ENCODE measurements around the gene THOC2.
A peak's percentile ranks its signal among the peaks of the same experiment; 100 is the strongest.
"Not testable (repeated sequence)": the region's sequence is repeated elsewhere in the genome, so short reads cannot be mapped to it uniquely, and the experiment has no call there.

The THOC2 gene, protein sequence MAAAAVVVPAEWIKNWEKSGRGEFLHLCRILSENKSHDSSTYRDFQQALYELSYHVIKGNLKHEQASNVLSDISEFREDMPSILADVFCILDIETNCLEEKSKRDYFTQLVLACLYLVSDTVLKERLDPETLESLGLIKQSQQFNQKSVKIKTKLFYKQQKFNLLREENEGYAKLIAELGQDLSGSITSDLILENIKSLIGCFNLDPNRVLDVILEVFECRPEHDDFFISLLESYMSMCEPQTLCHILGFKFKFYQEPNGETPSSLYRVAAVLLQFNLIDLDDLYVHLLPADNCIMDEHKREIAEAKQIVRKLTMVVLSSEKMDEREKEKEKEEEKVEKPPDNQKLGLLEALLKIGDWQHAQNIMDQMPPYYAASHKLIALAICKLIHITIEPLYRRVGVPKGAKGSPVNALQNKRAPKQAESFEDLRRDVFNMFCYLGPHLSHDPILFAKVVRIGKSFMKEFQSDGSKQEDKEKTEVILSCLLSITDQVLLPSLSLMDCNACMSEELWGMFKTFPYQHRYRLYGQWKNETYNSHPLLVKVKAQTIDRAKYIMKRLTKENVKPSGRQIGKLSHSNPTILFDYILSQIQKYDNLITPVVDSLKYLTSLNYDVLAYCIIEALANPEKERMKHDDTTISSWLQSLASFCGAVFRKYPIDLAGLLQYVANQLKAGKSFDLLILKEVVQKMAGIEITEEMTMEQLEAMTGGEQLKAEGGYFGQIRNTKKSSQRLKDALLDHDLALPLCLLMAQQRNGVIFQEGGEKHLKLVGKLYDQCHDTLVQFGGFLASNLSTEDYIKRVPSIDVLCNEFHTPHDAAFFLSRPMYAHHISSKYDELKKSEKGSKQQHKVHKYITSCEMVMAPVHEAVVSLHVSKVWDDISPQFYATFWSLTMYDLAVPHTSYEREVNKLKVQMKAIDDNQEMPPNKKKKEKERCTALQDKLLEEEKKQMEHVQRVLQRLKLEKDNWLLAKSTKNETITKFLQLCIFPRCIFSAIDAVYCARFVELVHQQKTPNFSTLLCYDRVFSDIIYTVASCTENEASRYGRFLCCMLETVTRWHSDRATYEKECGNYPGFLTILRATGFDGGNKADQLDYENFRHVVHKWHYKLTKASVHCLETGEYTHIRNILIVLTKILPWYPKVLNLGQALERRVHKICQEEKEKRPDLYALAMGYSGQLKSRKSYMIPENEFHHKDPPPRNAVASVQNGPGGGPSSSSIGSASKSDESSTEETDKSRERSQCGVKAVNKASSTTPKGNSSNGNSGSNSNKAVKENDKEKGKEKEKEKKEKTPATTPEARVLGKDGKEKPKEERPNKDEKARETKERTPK (N-terminal part only)

DNA sequence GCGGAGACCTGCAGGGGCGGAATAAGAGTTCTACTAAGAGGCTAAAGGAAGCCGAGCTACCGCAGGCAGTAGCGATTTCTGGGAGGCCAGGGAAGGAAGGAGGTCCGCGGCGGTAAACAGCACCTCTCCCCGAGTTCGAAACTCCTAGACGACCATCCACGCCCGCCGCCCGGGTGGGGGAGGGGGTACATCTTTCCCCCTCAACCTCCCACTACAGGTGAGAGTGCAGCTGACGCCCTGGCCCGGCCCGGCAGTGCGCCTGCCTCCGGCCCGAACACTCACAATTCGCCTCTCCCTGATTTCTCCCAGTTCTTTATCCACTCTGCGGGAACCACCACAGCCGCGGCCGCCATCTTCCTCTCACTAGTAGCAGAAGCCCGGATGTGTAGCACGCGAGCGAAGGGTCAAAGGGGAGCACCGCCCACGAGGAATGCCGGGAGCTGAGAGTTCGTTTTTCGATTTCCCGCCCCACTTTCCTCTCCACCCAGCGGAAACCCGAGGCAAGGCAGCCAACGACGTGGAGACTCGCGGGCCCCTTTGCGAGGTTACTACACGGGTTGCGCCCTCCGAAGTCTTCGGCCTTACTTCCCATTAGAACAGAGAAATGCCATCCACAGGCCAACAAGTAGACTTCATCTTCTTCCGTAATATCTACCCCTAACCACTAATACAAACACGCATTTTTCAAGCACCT, at the start of gene THOC2:
Gene THOC2 (minus strand): TSS at position 383 of the 694 bp plus-strand sequence. CDS start 30 bp downstream, at position 353.
- CTCF ChIA-PET: interaction anchor here (0.9 to 1.6 kb wide), 2 partner anchors 44 to 308 kb away, joined by 3 to 4 read pairs; no protein-coding TSS in a partner anchor
- DNase-seq (ENCODE audit: extremely low spot score): peak; percentile 87
- POLR2A ChIA-PET: interaction anchor here (0.5 to 2.1 kb wide), 6 partner anchors 10 to 48 kb away, joined by 3 to 10 read pairs (median 4); no protein-coding TSS in a partner anchor
- TF ChIP-seq L3MBTL2 (conservative IDR thresholded peaks at IDR 0.05) (peak; percentile 94), TARDBP (IDR thresholded peaks at IDR 0.05) (peak; percentile 54; the same call in 1 of the 2 replicates), ELF4 (IDR thresholded peaks at IDR 0.05) (no peak), FOXK2 (IDR thresholded peaks at IDR 0.05) (no peak), NFRKB (IDR thresholded peaks at IDR 0.05) (peak; percentile 53; the same call in 1 of the 2 replicates), SUZ12 (IDR thresholded peaks at IDR 0.05) (no peak), BHLHE40 (IDR thresholded peaks at IDR 0.05; ENCODE audit: borderline replicate concordance) (no peak), ZNF384 (IDR thresholded peaks at IDR 0.05) (no peak), SP1 (IDR thresholded peaks at IDR 0.05) (no peak)

DNA sequence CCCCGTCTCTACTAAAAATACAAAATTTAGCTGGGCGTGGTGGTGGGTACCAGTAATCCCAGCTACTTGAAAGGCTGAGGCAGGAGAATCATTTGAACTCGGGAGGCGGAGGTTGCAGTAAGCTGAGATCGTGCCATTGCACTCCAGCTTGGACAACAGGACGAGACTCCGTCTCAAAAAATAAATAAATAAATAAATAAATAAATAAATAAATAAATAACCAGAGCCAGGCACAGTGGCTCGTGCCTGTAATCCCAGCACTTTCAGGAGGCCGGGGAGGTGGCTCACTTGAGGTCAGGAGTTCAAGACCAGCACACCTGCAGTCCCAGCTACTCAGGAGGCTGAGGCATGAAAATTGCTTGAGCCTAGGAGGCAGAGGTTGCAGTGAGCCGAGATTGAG, 48.9 kb upstream of the THOC2 start:
- POLR2A ChIA-PET; DNase-seq (ENCODE audit: extremely low spot score): not testable (repeated sequence)
- CTCF ChIA-PET: interaction anchor here (0.6 kb wide), 1 partner anchor 180 kb away, joined by 3 read pairs; no protein-coding TSS in a partner anchor

DNA sequence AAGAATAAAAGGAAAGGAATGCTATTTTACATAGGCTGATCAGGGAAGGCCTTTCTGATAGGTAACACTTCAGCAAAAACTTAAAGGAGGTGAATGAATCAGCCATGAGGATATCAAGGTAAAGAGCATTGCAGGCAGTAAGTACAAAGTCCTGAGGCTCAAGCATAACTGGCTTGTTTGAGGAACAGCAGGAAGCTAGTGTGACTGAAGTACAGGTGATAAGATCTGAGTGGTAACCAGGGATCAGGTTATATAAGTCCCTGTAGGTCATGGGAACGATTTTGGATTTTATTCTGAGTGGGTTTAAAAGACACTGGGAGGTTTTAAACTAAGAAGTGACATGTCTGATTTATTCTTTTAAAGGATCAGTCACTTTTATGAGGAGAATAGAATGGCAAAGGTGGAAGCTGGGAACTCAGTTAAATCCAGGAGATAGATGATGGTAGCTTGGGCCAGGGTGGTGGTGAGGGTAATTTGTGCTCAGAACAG, 47.1 kb upstream of the THOC2 start:
- peak; percentile 32 for DNase-seq (ENCODE audit: extremely low spot score)
- ChIA-PET CTCF (interaction anchor here (1.0 to 1.2 kb wide), 3 partner anchors 9 to 52 kb away, joined by 3 read pairs; no protein-coding TSS in a partner anchor), POLR2A (interaction anchor here (0.6 to 0.8 kb wide), 2 partner anchors 47 to 48 kb away, joined by 3 read pairs; no protein-coding TSS in a partner anchor)
- TF ChIP-seq CTBP1 (IDR thresholded peaks at IDR 0.05; ENCODE audit: borderline replicate concordance) (peak; percentile 2; the same call in 1 of the 2 replicates), L3MBTL2 (conservative IDR thresholded peaks at IDR 0.05) (no peak)
- TF ChIP-seq, protein P1, sequence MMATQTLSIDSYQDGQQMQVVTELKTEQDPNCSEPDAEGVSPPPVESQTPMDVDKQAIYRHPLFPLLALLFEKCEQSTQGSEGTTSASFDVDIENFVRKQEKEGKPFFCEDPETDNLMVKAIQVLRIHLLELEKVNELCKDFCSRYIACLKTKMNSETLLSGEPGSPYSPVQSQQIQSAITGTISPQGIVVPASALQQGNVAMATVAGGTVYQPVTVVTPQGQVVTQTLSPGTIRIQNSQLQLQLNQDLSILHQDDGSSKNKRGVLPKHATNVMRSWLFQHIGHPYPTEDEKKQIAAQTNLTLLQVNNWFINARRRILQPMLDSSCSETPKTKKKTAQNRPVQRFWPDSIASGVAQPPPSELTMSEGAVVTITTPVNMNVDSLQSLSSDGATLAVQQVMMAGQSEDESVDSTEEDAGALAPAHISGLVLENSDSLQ (IDR thresholded peaks at IDR 0.05): peak; percentile 92

DNA sequence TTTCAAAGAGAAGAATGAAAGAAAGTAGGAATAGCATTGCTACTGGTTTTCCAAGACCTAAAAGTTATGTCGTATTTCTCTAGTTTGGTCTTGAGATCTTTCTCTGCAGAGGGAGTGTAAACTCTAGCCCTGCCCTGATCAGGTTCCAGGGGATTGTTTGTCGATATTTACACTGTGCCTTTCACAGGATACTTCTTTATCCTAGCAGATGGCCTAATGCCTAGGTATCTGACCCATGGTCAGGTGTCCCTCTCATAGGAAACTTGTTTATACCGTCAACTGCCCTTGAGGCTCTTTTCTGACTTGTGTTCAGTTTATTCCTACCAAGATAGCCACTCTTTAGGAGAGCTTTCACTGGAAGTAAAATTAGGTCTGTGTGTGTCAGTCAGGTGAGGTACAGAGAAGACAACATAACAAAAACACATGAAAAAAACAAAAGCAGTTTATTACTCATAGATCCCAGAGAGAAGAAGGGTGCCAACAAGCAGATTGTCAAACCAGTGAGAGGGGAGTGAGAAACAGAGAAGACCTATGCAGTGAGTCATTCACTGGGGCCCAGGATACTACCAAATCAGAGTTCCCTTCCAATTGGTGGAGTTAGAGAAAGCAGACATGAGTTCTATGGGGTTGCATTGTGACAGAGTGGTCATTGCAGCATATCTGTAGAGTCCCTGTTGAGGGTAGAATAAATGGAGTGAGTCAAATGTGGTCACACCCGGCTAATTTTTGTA, 40.6 kb upstream of the THOC2 start:
- CTCF ChIA-PET: no interaction called here
- POLR2A ChIA-PET: no interaction called here
- no peak for DNase-seq (ENCODE audit: extremely low spot score)
- no peak for TF ChIP-seq SP1 (IDR thresholded peaks at IDR 0.05)
- no peak for TF ChIP-seq FOXK2 (IDR thresholded peaks at IDR 0.05)
- TF ChIP-seq FOXA1 (IDR thresholded peaks at IDR 0.05): no peak
- TF ChIP-seq ZNF384 (IDR thresholded peaks at IDR 0.05): no peak
- TF ChIP-seq ARNT (IDR thresholded peaks at IDR 0.05): no peak
- TF ChIP-seq CTBP1 (IDR thresholded peaks at IDR 0.05; ENCODE audit: borderline replicate concordance): no peak
- no peak for TF ChIP-seq L3MBTL2 (conservative IDR thresholded peaks at IDR 0.05)
- TF ChIP-seq SUZ12 (IDR thresholded peaks at IDR 0.05): no peak
- TF ChIP-seq HDGF (IDR thresholded peaks at IDR 0.05; ENCODE audit: borderline replicate concordance): no peak
- no peak for TF ChIP-seq ELF4 (IDR thresholded peaks at IDR 0.05)
- no peak for TF ChIP-seq BHLHE40 (IDR thresholded peaks at IDR 0.05; ENCODE audit: borderline replicate concordance)

DNA sequence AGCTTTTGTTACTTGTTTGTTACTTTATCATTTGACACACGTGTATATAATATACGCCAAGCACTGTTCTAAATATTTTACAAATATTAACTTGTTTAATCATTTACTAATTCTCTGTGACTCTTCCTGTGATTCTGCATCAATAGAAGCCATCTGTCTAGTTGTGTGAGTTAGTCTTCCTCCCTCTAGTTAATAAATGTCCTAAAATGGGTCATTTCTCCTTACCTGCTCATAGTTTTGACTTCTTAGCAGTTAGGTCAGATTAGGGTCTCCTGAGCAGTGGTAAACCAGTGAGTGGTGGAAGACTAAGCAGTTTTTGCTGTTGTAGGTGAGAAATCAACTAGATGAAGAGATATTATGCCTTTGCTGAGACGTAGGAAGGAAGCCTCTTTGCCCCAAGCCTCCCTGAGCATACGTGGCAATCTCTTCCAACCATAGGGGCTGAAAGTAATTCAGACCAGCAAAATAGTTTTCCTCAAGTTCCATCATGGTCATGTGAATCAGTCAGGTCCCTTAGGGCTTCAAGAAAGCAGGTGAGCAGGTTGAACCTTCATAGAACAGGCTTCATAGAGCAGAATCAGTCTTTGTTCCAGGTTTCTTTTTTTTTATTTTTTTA, 38.7 kb upstream of the THOC2 start:
- TF ChIP-seq SUZ12 (IDR thresholded peaks at IDR 0.05): no peak
- no peak for TF ChIP-seq FOXM1 (IDR thresholded peaks at IDR 0.05; ENCODE audit: borderline replicate concordance)
- no peak for TF ChIP-seq ELF4 (IDR thresholded peaks at IDR 0.05)
- no peak for TF ChIP-seq SP1 (IDR thresholded peaks at IDR 0.05)
- TF ChIP-seq ZNF384 (IDR thresholded peaks at IDR 0.05): no peak
- no peak for TF ChIP-seq HDGF (IDR thresholded peaks at IDR 0.05; ENCODE audit: borderline replicate concordance)
- TF ChIP-seq TARDBP (IDR thresholded peaks at IDR 0.05): no peak
- TF ChIP-seq FOXA1 (IDR thresholded peaks at IDR 0.05): no peak
- TF ChIP-seq, protein P1 (IDR thresholded peaks at IDR 0.05): no peak
- no peak for TF ChIP-seq FOXK2 (IDR thresholded peaks at IDR 0.05)
- no peak for TF ChIP-seq BHLHE40 (IDR thresholded peaks at IDR 0.05; ENCODE audit: borderline replicate concordance)
- no peak for TF ChIP-seq L3MBTL2 (conservative IDR thresholded peaks at IDR 0.05)
- no peak for TF ChIP-seq NFRKB (IDR thresholded peaks at IDR 0.05)
- TF ChIP-seq LEF1 (IDR thresholded peaks at IDR 0.05; ENCODE audit: borderline replicate concordance): no peak
- no peak for TF ChIP-seq ARNT (IDR thresholded peaks at IDR 0.05)
- TF ChIP-seq CTBP1 (IDR thresholded peaks at IDR 0.05; ENCODE audit: borderline replicate concordance): no peak
- ChIA-PET CTCF (no interaction called here), POLR2A (no interaction called here)
- no peak for DNase-seq (ENCODE audit: extremely low spot score)

Measured in HEK293T (cell line).